HepG2 (cell line): Measurements from ENCODE around the gene ZFP69. TPM values are rescaled to one million over a fixed set of nuclear protein-coding genes. Genes with fewer than 3 reads are reported as not detected.

Experiments used
- CBFB ChIP-seq: sonication (generic); formaldehyde crosslinking; IDR thresholded peaks from 2 replicates; pipeline ENCODE4 v1.4.0; 2020; ENCODE audit warnings: missing genetic modification reagents
- FOXC1 ChIP-seq: sonication (generic); formaldehyde crosslinking; IDR thresholded peaks from 2 replicates; pipeline ENCODE4 v1.8.0; 2022; ENCODE audit warnings: mild to moderate bottlenecking, missing genetic modification reagents, borderline replicate concordance
- KMT2A ChIP-seq: sonication (generic); formaldehyde crosslinking; IDR thresholded peaks from 2 replicates; pipeline ENCODE4 v1.4.0; 2020; ENCODE audit warnings: missing genetic modification reagents
- MAFK ChIP-seq, 2 experiments: IDR thresholded peaks in 1 of 2; conservative IDR thresholded peaks in 1 of 2; 2 replicates each; pipeline ENCODE4 v1.6.1; 2011; ENCODE audit warnings: improper control_type of control experiment in 2 of 2, low read length in 2 of 2
- NFIB ChIP-seq: sonication (generic); formaldehyde crosslinking; IDR thresholded peaks from 2 replicates; pipeline ENCODE4 v1.9.0; 2021; ENCODE audit warnings: missing genetic modification reagents, mild to moderate bottlenecking, borderline replicate concordance
- NFKBIZ ChIP-seq: IDR thresholded peaks from 2 replicates; pipeline ENCODE4 v1.6.1; 2018; ENCODE audit warnings: missing genetic modification reagents, missing compliant biosample characterization
- REPIN1 ChIP-seq: sonication (generic); formaldehyde crosslinking; IDR thresholded peaks from 2 replicates; pipeline ENCODE4 v1.8.0; 2022; ENCODE audit warnings: missing genetic modification reagents, low read depth, mild to moderate bottlenecking, borderline replicate concordance
- SIX4 ChIP-seq: sonication (generic); formaldehyde crosslinking; IDR thresholded peaks from 2 replicates; pipeline ENCODE4 v1.4.0; 2020; ENCODE audit warnings: missing genetic modification reagents
- SNAPC2 ChIP-seq: sonication (generic); formaldehyde crosslinking; IDR thresholded peaks from 2 replicates; pipeline ENCODE4 v1.8.1; 2022; ENCODE audit warnings: mild to moderate bottlenecking, missing genetic modification reagents
- SRSF1 ChIP-seq: fragments of 200-400 bp; formaldehyde crosslinking; optimal IDR thresholded peaks from 2 replicates; pipeline ENCODE3; 2017; ENCODE audit warnings: mild to moderate bottlenecking, low read depth, low read length, moderate library complexity
- TBL1XR1 ChIP-seq: fragments of 150-350 bp; IDR thresholded peaks from 2 replicates; pipeline ENCODE4 v1.6.1; 2014; ENCODE audit warnings: borderline replicate concordance, low read length; ENCODE audit not compliant: partially characterized antibody
- YEATS2 ChIP-seq: sonication (generic); formaldehyde crosslinking; IDR thresholded peaks from 2 replicates; pipeline ENCODE4 v1.4.0; 2020; ENCODE audit warnings: missing genetic modification reagents, borderline replicate concordance
- ZBTB7A ChIP-seq: sonication (generic); formaldehyde crosslinking; IDR thresholded peaks from 2 replicates; pipeline ENCODE4 v1.8.0; 2022; ENCODE audit warnings: mild to moderate bottlenecking, missing genetic modification reagents
- ZNF382 ChIP-seq: sonication (generic); formaldehyde crosslinking; IDR thresholded peaks from 2 replicates; pipeline ENCODE4 v1.5.0; 2020; ENCODE audit warnings: missing genetic modification reagents, mild to moderate bottlenecking, borderline replicate concordance
- ZNF616 ChIP-seq: sonication (generic); formaldehyde crosslinking; IDR thresholded peaks from 2 replicates; pipeline ENCODE4 v1.5.0; 2020; ENCODE audit warnings: low read depth, mild to moderate bottlenecking, missing genetic modification reagents
- polyA plus RNA-seq, 8 experiments: library from polyadenylated mRNA; depleted of rRNA in 3 of 8; stranded (reverse) in 7 of 8; unstranded in 1 of 8; fragments of >200 nt; fragmentation: Illumina TruSeq in 4 of 8; extraction: Trizol in 4 of 8; gene quantifications; 2 replicates each; pipeline versions ENCODE4 v1.2.1 to v1.2.3, GENCODE V29; 2011 to 2016; ENCODE audit warnings: low read depth in 4 of 8, missing spikeins in 1 of 8, mixed read lengths in 1 of 8; ENCODE audit not compliant: insufficient read depth in 1 of 8
- total RNA-seq, 5 experiments: library from RNA; depleted of rRNA; stranded (reverse); fragments of >200 nt; fragmentation: Illumina TruSeq; extraction: Trizol; gene quantifications; 2 replicates each; pipeline ENCODE4 v1.2.3, GENCODE V29; 2016; ENCODE audit warnings: low read depth in 1 of 5
- TF ChIP-seq, protein P1 (sequence below): sonication (generic); formaldehyde crosslinking; IDR thresholded peaks from 2 replicates; pipeline ENCODE4 v1.5.1; 2020; ENCODE audit warnings: missing genetic modification reagents, mild to moderate bottlenecking, borderline replicate concordance
- TF ChIP-seq, protein P2 (sequence below): sonication (generic); formaldehyde crosslinking; IDR thresholded peaks from 2 replicates; pipeline ENCODE4 v1.5.0; 2020; ENCODE audit warnings: missing genetic modification reagents
- TF ChIP-seq, protein P3 (sequence below): sonication (generic); formaldehyde crosslinking; IDR thresholded peaks from 2 replicates; pipeline ENCODE4 v1.9.0; 2021; ENCODE audit warnings: missing genetic modification reagents, borderline replicate concordance
- TF ChIP-seq, protein P4 (sequence below): IDR thresholded peaks from 2 replicates; pipeline ENCODE4 v1.6.1; 2016
- TF ChIP-seq, protein P5 (sequence below): sonication (generic); formaldehyde crosslinking; IDR thresholded peaks from 2 replicates; pipeline ENCODE4 v1.5.0; 2020; ENCODE audit warnings: mild to moderate bottlenecking, missing genetic modification reagents

Gene ZFP69
- total and polyA plus RNA-seq, 2 of the 13 experiments (the other 11 are each of a cell fraction or from before 2014, with no cell fraction given), result 2.6 to 5.6 TPM

DNA sequence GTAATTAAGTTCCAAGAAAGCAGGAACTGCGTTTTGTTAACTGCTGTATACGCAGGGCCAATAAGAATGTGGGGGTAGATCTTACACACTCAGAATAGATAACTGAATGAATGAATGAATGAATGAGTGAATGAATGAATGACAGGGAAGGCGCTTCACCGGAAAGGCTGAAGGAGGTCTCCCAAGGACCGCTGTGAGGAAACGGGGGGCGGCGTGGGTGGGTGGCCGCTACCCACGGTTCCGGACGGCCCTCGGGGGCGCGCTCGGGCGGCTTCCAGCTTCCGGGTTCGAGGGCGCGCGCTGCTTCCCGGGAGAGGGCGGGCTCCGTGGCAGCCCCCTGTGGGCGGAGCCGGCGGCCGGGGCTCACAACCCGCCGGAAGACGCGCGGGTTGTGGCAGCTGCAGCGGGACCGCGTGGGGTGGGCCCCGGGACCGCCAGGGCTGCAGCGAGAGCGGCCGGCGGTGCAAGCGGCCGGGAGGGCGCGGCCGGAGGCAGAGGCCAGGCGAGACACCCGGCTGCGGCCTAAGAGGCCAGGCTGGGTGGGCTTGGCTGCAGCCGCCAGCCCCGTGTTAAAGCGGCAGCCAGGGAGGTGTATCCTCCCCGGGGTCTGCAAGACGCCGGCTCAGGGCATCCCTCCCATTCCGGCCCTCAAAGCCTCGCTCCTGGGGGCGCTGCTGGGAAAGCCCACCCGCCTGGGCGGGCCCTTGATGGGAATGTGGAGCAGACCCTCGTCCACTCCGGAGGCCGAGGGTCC, at the start of gene ZFP69 (continued):
- TF ChIP-seq, protein P1, sequence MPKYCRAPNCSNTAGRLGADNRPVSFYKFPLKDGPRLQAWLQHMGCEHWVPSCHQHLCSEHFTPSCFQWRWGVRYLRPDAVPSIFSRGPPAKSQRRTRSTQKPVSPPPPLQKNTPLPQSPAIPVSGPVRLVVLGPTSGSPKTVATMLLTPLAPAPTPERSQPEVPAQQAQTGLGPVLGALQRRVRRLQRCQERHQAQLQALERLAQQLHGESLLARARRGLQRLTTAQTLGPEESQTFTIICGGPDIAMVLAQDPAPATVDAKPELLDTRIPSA (CRISPR knock-in tag), result no peak
- TF ChIP-seq REPIN1 (CRISPR knock-in tag) (no peak), ZNF382 (CRISPR knock-in tag) (no peak), MAFK (conservative IDR thresholded peaks at IDR 0.05 in 1 of 2, IDR thresholded peaks at IDR 0.05 in 1 of 2; ENCODE audit: low read length in 2 of 2) (no peak), KMT2A (peak; percentile 31; the same call in 1 of the 2 replicates), TBL1XR1 (no peak), ZBTB7A (CRISPR knock-in tag) (no peak; the same call in 1 of the 2 replicates), SRSF1 (no peak), NFKBIZ (no peak), SNAPC2 (CRISPR knock-in tag) (no peak), NFIB (CRISPR knock-in tag) (no peak), FOXC1 (CRISPR knock-in tag) (0 out of 2 replicates have a peak, but pooled peaks have one; percentile 47), SIX4 (no peak), YEATS2 (peak; percentile 1; the same call in 1 of the 2 replicates), ZNF616 (CRISPR knock-in tag) (no peak), CBFB (CRISPR knock-in tag) (no peak)
- TF ChIP-seq, protein P2, sequence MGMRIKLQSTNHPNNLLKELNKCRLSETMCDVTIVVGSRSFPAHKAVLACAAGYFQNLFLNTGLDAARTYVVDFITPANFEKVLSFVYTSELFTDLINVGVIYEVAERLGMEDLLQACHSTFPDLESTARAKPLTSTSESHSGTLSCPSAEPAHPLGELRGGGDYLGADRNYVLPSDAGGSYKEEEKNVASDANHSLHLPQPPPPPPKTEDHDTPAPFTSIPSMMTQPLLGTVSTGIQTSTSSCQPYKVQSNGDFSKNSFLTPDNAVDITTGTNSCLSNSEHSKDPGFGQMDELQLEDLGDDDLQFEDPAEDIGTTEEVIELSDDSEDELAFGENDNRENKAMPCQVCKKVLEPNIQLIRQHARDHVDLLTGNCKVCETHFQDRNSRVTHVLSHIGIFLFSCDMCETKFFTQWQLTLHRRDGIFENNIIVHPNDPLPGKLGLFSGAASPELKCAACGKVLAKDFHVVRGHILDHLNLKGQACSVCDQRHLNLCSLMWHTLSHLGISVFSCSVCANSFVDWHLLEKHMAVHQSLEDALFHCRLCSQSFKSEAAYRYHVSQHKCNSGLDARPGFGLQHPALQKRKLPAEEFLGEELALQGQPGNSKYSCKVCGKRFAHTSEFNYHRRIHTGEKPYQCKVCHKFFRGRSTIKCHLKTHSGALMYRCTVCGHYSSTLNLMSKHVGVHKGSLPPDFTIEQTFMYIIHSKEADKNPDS (CRISPR knock-in tag), result no peak
- TF ChIP-seq, protein P3, sequence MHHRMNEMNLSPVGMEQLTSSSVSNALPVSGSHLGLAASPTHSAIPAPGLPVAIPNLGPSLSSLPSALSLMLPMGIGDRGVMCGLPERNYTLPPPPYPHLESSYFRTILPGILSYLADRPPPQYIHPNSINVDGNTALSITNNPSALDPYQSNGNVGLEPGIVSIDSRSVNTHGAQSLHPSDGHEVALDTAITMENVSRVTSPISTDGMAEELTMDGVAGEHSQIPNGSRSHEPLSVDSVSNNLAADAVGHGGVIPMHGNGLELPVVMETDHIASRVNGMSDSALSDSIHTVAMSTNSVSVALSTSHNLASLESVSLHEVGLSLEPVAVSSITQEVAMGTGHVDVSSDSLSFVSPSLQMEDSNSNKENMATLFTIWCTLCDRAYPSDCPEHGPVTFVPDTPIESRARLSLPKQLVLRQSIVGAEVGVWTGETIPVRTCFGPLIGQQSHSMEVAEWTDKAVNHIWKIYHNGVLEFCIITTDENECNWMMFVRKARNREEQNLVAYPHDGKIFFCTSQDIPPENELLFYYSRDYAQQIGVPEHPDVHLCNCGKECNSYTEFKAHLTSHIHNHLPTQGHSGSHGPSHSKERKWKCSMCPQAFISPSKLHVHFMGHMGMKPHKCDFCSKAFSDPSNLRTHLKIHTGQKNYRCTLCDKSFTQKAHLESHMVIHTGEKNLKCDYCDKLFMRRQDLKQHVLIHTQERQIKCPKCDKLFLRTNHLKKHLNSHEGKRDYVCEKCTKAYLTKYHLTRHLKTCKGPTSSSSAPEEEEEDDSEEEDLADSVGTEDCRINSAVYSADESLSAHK (CRISPR knock-in tag), result no peak
- TF ChIP-seq, protein P4, sequence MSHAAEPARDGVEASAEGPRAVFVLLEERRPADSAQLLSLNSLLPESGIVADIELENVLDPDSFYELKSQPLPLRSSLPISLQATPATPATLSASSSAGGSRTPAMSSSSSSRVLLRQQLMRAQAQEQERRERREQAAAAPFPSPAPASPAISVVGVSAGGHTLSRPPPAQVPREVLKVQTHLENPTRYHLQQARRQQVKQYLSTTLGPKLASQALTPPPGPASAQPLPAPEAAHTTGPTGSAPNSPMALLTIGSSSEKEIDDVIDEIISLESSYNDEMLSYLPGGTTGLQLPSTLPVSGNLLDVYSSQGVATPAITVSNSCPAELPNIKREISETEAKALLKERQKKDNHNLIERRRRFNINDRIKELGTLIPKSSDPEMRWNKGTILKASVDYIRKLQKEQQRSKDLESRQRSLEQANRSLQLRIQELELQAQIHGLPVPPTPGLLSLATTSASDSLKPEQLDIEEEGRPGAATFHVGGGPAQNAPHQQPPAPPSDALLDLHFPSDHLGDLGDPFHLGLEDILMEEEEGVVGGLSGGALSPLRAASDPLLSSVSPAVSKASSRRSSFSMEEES (CRISPR knock-in tag), result no peak
- TF ChIP-seq, protein P5, sequence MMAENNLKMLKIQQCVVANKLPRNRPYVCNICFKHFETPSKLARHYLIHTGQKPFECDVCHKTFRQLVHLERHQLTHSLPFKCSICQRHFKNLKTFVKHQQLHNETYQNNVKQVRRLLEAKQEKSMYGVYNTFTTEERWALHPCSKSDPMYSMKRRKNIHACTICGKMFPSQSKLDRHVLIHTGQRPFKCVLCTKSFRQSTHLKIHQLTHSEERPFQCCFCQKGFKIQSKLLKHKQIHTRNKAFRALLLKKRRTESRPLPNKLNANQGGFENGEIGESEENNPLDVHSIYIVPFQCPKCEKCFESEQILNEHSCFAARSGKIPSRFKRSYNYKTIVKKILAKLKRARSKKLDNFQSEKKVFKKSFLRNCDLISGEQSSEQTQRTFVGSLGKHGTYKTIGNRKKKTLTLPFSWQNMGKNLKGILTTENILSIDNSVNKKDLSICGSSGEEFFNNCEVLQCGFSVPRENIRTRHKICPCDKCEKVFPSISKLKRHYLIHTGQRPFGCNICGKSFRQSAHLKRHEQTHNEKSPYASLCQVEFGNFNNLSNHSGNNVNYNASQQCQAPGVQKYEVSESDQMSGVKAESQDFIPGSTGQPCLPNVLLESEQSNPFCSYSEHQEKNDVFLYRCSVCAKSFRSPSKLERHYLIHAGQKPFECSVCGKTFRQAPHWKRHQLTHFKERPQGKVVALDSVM (CRISPR knock-in tag), result 0 out of 2 replicates have a peak, but pooled peaks have one; percentile 20
